ENCODE results near the gene ZNF500. TPM values are rescaled to one million over a fixed set of nuclear protein-coding genes. Genes with fewer than 3 reads are reported as not detected.

Gene ZNF500
- polyA plus RNA-seq, 2 of the 4 experiments (the other 2 are of a cell fraction): 4.6 to 6.7 TPM

DNA sequence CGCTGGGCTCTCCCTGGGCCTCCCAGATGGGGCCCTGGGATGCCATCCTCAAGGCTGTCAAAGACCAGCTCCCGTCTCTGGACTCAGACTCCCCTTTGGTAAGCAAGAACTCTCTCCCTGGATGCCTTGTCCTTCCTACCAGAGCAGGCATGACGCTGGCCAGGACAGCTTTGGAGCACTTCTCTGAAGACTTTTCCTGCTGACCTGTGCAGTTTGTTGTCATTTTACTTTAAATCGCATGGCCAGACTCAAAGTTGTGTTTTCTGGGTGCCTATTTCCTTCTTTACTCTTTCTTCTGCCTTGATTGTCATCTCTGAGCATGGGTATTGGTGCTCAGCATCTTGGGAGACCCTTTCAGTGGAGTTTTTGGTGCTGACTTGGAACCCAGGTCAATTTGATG is 30.4 kb downstream of the ZNF500 start:
- ChIA-PET POLR2A (interaction anchor here (1.3 kb wide), 1 partner anchor 66 kb away, joined by 3 read pairs; the partner anchor contains the start of gene ROGDI), CTCF (interaction anchor here (0.7 kb wide), 2 partner anchors 35 to 220 kb away, joined by 3 read pairs; no protein-coding TSS in a partner anchor)
- DNase-seq (ENCODE audit: low read depth in 1 of 2, low spot score in 1 of 2) (no peak), FAIRE-seq (no peak), ATAC-seq (no peak)
- TF ChIP-seq MAFK (IDR thresholded peaks at IDR 0.05; ENCODE audit: partially characterized antibody) (peak; percentile 76), EHMT2 (IDR thresholded peaks at IDR 0.05; ENCODE audit: low read depth) (no peak), NFE2L2 (conservative IDR thresholded peaks at IDR 0.05; ENCODE audit: low read length) (no peak)
- 78% methylated on average over 4 of the region's 4 CpGs for WGBS (ENCODE audit: missing lambda C conversion rate)
- H3K4me1 ChIP-seq: peaks cover 8% of the 10 kb centered on the region; the same call in 1 of the 3 replicates
- no peak overlapping the region for H3K4me3 ChIP-seq
- H3K4me2 ChIP-seq: no peak overlapping the region
- H3K27ac ChIP-seq: no peak overlapping the region
- H3K9me3 ChIP-seq: no peaks in the 10 kb centered on the region

DNA sequence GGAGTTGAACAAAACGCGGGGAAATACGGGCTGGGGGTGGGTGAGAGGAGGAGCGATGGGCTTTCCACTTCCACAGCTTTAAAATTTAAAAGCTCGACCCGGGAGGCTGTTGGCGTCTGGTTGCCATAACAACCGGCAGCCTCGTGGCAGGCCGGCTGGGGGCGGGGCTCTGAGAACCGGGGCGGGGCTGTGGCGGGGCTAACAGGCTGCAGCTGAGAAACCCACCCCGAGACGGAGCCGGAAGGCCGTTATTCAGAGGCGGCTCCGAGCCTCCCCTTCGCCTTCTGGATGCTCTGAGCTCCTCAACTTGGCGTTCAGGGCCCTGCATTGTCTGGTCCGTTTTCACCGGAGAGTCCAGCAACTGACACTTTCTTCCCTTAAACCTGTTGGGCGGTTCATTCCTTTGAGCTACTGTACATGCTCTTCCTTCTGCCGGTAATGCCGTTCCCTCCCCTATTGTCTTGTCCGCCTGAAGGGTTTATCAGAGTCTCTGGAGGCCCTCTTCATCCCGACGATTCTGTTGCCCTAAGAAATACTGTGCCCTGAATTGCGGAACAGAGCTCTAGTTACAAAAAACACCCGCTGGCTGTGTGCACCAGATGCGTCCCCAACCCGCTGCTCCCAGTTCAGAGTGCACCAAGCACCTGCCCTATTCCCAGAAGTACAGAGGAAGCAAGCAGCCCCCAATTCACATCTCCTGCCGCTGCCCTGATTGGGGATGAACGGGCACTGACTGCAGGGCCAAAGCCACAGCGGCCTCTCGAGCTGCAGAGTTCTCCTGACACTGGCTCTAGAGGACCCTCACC is 32.0 kb downstream of the ZNF500 start:
- DNase-seq (ENCODE audit: low read depth in 1 of 2, low spot score in 1 of 2): peak; percentile 73 to 81
- peak overlapping the region; percentile 78 to 94 for H3K27ac ChIP-seq
- CTCF ChIA-PET: interaction anchor here (0.9 to 2.0 kb wide), 3 partner anchors 10 to 221 kb away, joined by 4 to 8 read pairs (median 4); no protein-coding TSS in a partner anchor
- H3K4me2 ChIP-seq: peak overlapping the region; percentile 90
- WGBS (ENCODE audit: missing lambda C conversion rate): 27% methylated on average over 24 of the region's 38 CpGs
- H3K9me3 ChIP-seq: no peaks in the 10 kb centered on the region
- no peak for FAIRE-seq
- ATAC-seq: peak; percentile 77 to 83
- POLR2A ChIA-PET: interaction anchor here (0.6 to 2.4 kb wide), 18 partner anchors 9 to 223 kb away, joined by 3 to 25 read pairs (median 4); partner anchors contain the start of genes NUDT16L1, ROGDI, SEC14L5 and ZNF500
- peaks cover 8% of the 10 kb centered on the region; the same call in 1 of the 3 replicates for H3K4me1 ChIP-seq
- TF ChIP-seq CEBPB (IDR thresholded peaks at IDR 0.05) (no peak), MYC (IDR thresholded peaks at IDR 0.05; ENCODE audit: borderline replicate concordance, low read length) (peak; percentile 72; the same call in 1 of the 2 replicates), POLR2A (IDR thresholded peaks at IDR 0.05; ENCODE audit: low read length) (peak; percentile 55)
- TF ChIP-seq, protein P1, sequence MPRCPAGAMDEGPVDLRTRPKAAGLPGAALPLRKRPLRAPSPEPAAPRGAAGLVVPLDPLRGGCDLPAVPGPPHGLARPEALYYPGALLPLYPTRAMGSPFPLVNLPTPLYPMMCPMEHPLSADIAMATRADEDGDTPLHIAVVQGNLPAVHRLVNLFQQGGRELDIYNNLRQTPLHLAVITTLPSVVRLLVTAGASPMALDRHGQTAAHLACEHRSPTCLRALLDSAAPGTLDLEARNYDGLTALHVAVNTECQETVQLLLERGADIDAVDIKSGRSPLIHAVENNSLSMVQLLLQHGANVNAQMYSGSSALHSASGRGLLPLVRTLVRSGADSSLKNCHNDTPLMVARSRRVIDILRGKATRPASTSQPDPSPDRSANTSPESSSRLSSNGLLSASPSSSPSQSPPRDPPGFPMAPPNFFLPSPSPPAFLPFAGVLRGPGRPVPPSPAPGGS (IDR thresholded peaks at IDR 0.05): 0 out of 3 replicates have a peak, but pooled peaks have one; percentile 33
- H3K4me3 ChIP-seq: peak overlapping the region; percentile 92

DNA sequence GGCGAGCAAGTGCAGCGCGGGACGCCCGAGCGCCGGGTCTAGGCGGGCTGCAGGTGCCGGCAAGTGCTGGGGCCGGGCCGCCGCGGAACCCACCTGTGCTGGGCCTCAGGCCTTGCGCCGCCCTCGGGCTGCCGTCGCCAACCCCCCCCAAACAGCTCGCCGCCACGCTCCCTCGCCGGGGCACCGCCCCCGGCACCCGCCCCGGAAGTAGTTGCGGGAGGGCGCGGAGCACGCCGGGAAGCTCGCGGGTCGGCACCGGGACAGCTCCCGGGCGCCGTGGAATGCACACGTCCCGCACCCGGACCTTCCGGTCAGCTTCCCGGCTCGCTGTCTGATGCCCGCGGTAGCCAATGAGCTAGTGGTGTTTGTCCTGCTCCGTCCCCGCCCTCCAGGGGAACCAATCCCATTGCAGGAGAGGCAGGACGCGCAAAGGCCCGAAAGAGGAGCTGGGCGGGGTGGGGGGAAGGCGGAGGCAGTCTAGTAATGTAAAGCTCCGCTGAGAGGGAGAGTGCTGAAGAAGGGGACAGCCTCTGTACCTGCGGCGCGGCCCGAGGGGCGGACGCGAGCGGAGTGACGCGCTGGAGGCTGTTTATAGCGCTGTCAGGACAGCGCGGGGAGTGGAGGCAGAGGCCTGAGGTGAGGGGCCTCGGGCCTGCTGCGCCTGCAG is 32.8 kb downstream of the ZNF500 start, which contains the start of the genes ANKS3 and DNAAF8:
Gene ANKS3, minus strand, starts transcription at position 209 of the 667 bp plus-strand sequence. CDS start 4,122 bp downstream, outside the sequence.
Gene DNAAF8, plus strand, starts transcription at position 475 of the 667 bp plus-strand sequence. CDS start 1,978 bp downstream, outside the sequence.
- ATAC-seq (peak; percentile 97 to 98), DNase-seq (ENCODE audit: low read depth in 1 of 2, low spot score in 1 of 2) (peak; percentile 97 to 99), FAIRE-seq (peak; percentile 32)
- Histone ChIP-seq H3K4me3 (peak within 1 kb of the TSS; percentile 92), H3K4me2 (peak within 1 kb of the TSS; percentile 90), H3K9me3 (no peaks in the 10 kb centered on the region), H3K27ac (peak within 1 kb of the TSS; percentile 81 to 94), H3K4me1 (peaks cover 8% of the 10 kb centered on the region; the same call in 1 of the 3 replicates)
- ChIA-PET CTCF (interaction anchor here (0.6 to 2.0 kb wide), 3 partner anchors 25 to 222 kb away, joined by 3 to 8 read pairs (median 4); no protein-coding TSS in a partner anchor), POLR2A (interaction anchor here (0.5 to 2.4 kb wide), 20 partner anchors 8 to 1599 kb away, joined by 3 to 25 read pairs (median 4); partner anchors contain the start of genes NUDT16L1, ROGDI, SEC14L5 and ZNF213)
- 0% methylated on average over 12 of the region's 70 CpGs for WGBS (ENCODE audit: missing lambda C conversion rate)
- TF ChIP-seq HOXB13 (CRISPR knock-in tag; IDR thresholded peaks at IDR 0.05; ENCODE audit: low read depth) (no peak), FOSB (CRISPR knock-in tag; IDR thresholded peaks at IDR 0.05) (no peak), KDM1A (IDR thresholded peaks at IDR 0.05; ENCODE audit: low read depth) (no peak), FOSL2 (IDR thresholded peaks at IDR 0.05) (no peak), FOSL2 (CRISPR knock-in tag; IDR thresholded peaks at IDR 0.05) (no peak; the same call in 1 of the 2 replicates), HDAC2 (IDR thresholded peaks at IDR 0.05) (peak; percentile 77; the same call in 1 of the 2 replicates), GATA3 (IDR thresholded peaks at IDR 0.05; ENCODE audit: borderline replicate concordance) (peak; percentile 18; the same call in 1 of the 2 replicates), POLR2A (IDR thresholded peaks at IDR 0.05; ENCODE audit: low read length) (peak; percentile 63), MYC (IDR thresholded peaks at IDR 0.05; ENCODE audit: borderline replicate concordance, low read length) (peak; percentile 54; the same call in 1 of the 2 replicates), KDM5A (IDR thresholded peaks at IDR 0.05) (no peak), NFE2L2 (conservative IDR thresholded peaks at IDR 0.05; ENCODE audit: low read length) (no peak)
- TF ChIP-seq, protein P2, sequence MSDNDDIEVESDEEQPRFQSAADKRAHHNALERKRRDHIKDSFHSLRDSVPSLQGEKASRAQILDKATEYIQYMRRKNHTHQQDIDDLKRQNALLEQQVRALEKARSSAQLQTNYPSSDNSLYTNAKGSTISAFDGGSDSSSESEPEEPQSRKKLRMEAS (IDR thresholded peaks at IDR 0.05): peak; percentile 88
- TF ChIP-seq, protein P3, sequence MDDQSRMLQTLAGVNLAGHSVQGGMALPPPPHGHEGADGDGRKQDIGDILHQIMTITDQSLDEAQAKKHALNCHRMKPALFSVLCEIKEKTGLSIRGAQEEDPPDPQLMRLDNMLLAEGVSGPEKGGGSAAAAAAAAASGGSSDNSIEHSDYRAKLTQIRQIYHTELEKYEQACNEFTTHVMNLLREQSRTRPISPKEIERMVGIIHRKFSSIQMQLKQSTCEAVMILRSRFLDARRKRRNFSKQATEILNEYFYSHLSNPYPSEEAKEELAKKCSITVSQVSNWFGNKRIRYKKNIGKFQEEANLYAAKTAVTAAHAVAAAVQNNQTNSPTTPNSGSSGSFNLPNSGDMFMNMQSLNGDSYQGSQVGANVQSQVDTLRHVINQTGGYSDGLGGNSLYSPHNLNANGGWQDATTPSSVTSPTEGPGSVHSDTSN (IDR thresholded peaks at IDR 0.05): peak; percentile 48; the same call in 1 of the 2 replicates
- TF ChIP-seq, protein P4, sequence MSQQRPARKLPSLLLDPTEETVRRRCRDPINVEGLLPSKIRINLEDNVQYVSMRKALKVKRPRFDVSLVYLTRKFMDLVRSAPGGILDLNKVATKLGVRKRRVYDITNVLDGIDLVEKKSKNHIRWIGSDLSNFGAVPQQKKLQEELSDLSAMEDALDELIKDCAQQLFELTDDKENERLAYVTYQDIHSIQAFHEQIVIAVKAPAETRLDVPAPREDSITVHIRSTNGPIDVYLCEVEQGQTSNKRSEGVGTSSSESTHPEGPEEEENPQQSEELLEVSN (IDR thresholded peaks at IDR 0.05; ENCODE audit: borderline replicate concordance, low read depth): no peak
- TF ChIP-seq, protein P5, sequence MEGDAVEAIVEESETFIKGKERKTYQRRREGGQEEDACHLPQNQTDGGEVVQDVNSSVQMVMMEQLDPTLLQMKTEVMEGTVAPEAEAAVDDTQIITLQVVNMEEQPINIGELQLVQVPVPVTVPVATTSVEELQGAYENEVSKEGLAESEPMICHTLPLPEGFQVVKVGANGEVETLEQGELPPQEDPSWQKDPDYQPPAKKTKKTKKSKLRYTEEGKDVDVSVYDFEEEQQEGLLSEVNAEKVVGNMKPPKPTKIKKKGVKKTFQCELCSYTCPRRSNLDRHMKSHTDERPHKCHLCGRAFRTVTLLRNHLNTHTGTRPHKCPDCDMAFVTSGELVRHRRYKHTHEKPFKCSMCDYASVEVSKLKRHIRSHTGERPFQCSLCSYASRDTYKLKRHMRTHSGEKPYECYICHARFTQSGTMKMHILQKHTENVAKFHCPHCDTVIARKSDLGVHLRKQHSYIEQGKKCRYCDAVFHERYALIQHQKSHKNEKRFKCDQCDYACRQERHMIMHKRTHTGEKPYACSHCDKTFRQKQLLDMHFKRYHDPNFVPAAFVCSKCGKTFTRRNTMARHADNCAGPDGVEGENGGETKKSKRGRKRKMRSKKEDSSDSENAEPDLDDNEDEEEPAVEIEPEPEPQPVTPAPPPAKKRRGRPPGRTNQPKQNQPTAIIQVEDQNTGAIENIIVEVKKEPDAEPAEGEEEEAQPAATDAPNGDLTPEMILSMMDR (IDR thresholded peaks at IDR 0.05): no peak
- TF ChIP-seq, protein P6, sequence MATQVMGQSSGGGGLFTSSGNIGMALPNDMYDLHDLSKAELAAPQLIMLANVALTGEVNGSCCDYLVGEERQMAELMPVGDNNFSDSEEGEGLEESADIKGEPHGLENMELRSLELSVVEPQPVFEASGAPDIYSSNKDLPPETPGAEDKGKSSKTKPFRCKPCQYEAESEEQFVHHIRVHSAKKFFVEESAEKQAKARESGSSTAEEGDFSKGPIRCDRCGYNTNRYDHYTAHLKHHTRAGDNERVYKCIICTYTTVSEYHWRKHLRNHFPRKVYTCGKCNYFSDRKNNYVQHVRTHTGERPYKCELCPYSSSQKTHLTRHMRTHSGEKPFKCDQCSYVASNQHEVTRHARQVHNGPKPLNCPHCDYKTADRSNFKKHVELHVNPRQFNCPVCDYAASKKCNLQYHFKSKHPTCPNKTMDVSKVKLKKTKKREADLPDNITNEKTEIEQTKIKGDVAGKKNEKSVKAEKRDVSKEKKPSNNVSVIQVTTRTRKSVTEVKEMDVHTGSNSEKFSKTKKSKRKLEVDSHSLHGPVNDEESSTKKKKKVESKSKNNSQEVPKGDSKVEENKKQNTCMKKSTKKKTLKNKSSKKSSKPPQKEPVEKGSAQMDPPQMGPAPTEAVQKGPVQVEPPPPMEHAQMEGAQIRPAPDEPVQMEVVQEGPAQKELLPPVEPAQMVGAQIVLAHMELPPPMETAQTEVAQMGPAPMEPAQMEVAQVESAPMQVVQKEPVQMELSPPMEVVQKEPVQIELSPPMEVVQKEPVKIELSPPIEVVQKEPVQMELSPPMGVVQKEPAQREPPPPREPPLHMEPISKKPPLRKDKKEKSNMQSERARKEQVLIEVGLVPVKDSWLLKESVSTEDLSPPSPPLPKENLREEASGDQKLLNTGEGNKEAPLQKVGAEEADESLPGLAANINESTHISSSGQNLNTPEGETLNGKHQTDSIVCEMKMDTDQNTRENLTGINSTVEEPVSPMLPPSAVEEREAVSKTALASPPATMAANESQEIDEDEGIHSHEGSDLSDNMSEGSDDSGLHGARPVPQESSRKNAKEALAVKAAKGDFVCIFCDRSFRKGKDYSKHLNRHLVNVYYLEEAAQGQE (IDR thresholded peaks at IDR 0.05): peak; percentile 61; the same call in 1 of the 2 replicates

Measured in A549 (cell line).